Prostate gland (tissue), 2 donors: ENCODE data around the gene ZMYND8.

ENCODE experiments used
- POLR2A ChIP-seq: fragments of 450-650 bp; IDR thresholded peaks from one replicate; pipeline ENCODE4 v1.6.1; 2016; ENCODE audit warnings: antibody characterized with exemption, mild to moderate bottlenecking
- POLR2AphosphoS5 ChIP-seq: sonication (generic); formaldehyde crosslinking; IDR thresholded peaks from one replicate; pipeline ENCODE4 v1.6.1; 2017; ENCODE audit warnings: antibody characterized with exemption
- TF ChIP-seq, protein P1 (sequence below), 4 experiments: fragments of 200-600 bp in 2 of 4; fragments of 450-650 bp in 2 of 4; sonication (generic) in 2 of 4; IDR thresholded peaks; 1 replicate in 3 of 4; 2 replicates in 1 of 4; pipeline ENCODE4 v1.5.1; 2016 to 2019; ENCODE audit warnings: antibody characterized with exemption in 4 of 4, mild to moderate bottlenecking in 2 of 4, moderate library complexity in 2 of 4

DNA sequence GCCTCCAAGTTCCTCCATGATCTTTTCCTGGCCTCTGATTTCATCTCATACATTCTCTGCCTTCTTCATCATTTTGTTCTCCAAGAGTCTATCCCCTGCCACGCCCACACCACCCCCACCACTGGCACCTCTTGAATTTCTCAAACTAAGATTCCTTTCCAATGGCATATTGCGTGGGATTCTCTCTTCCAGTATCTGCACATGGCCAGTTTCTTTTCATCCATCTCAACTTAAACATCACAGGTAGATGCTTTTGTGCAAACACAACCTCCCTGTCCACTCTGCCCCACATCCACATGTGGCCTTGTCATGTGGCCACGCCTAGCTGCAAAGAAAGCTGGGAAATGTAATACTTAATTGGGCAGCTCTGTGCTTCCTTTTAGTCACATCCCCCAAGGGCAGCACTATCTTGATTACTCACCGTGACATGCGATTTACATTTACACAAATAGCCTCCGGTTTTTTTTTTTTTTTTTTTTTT, 33.4 kb upstream of the ZMYND8 start:
- TF ChIP-seq POLR2A (no peak), POLR2AphosphoS5 (no peak)
- TF ChIP-seq, protein P1, sequence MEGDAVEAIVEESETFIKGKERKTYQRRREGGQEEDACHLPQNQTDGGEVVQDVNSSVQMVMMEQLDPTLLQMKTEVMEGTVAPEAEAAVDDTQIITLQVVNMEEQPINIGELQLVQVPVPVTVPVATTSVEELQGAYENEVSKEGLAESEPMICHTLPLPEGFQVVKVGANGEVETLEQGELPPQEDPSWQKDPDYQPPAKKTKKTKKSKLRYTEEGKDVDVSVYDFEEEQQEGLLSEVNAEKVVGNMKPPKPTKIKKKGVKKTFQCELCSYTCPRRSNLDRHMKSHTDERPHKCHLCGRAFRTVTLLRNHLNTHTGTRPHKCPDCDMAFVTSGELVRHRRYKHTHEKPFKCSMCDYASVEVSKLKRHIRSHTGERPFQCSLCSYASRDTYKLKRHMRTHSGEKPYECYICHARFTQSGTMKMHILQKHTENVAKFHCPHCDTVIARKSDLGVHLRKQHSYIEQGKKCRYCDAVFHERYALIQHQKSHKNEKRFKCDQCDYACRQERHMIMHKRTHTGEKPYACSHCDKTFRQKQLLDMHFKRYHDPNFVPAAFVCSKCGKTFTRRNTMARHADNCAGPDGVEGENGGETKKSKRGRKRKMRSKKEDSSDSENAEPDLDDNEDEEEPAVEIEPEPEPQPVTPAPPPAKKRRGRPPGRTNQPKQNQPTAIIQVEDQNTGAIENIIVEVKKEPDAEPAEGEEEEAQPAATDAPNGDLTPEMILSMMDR (IDR thresholded peaks at IDR 0.05) = no peak
